Kidney (tissue), 14 donors: ENCODE results near the gene RANBP10. TPM values are rescaled to one million over a fixed set of nuclear protein-coding genes. Genes with fewer than 3 reads are reported as not detected.
A peak's percentile ranks its signal among the peaks of the same experiment; 100 is the strongest.

ENCODE experiments used
- DNase-seq, 5 donors: peaks; one replicate each; pipeline ENCODE4 v3.0.0-alpha.2; 2013 to 2020
- FAIRE-seq: peaks from 2 replicates; lab custom pipeline; 2012; peaks lifted over from hg19 to GRCh38; lab: Jason Lieb, UNC
- H3K27ac ChIP-seq, 2 donors: one replicate each; pipeline ENCODE4 v1.7.0; 2013; ENCODE audit warnings: low read depth in 2 of 2, low read length in 2 of 2, inconsistent platforms in 1 of 2
- H3K27me3 ChIP-seq: one replicate; pipeline ENCODE4 v1.7.1; 2013; ENCODE audit warnings: low read length, inconsistent platforms; ENCODE audit not compliant: control insufficient read depth, insufficient read depth
- H3K36me3 ChIP-seq, 3 donors: one replicate each; pipeline versions ENCODE4 v1.7.0 to v1.7.1; 2013; ENCODE audit warnings: low read length in 3 of 3, control low read depth in 1 of 3, inconsistent platforms in 1 of 3; ENCODE audit not compliant: insufficient read depth in 3 of 3, control insufficient read depth in 2 of 3
- H3K4me1 ChIP-seq, 3 donors: one replicate each; pipeline versions ENCODE4 v1.7.0 to v1.7.1; 2013; ENCODE audit warnings: low read length in 3 of 3, inconsistent platforms in 1 of 3, low read depth in 1 of 3; ENCODE audit not compliant: control insufficient read depth in 2 of 3, insufficient read depth in 2 of 3
- H3K4me3 ChIP-seq, 3 donors: one replicate each; pipeline versions ENCODE4 v1.7.0 to v1.8.1; 2013; ENCODE audit warnings: low read length in 3 of 3, control low read depth in 1 of 3, inconsistent platforms in 1 of 3
- H3K9ac ChIP-seq, 3 donors: one replicate each; pipeline versions ENCODE4 v1.7.0 to v1.7.1; 2013; ENCODE audit warnings: low read length in 3 of 3, control low read depth in 1 of 3, inconsistent platforms in 1 of 3
- H3K9me3 ChIP-seq, 3 donors: one replicate each; pipeline versions ENCODE4 v1.7.0 to v1.7.1; 2013; ENCODE audit warnings: low read length in 3 of 3, control low read depth in 1 of 3, inconsistent platforms in 1 of 3; ENCODE audit not compliant: control insufficient read depth in 2 of 3, insufficient read depth in 1 of 3
- intact Hi-C: fragments of 100-400 bp; cut with DNase I; formaldehyde crosslinking; loops from one replicate; pipeline ENCODE4 v1.11.1; 2022
- polyA plus RNA-seq: library from polyadenylated mRNA; stranded (reverse); fragments of 350-450 nt; fragmentation: Illumina TruSeq; extraction: RNeasy Lipid Tissue Mini Kit (QIAGEN cat#74804); gene quantifications from one replicate; pipeline ENCODE4 v1.2.3, GENCODE V29; 2014; ENCODE audit warnings: low read depth, low replicate concordance; ENCODE audit not compliant: insufficient read depth
- total RNA-seq: library from RNA; stranded (reverse); fragmentation: NEBNext Ultra II Directional; extraction: Animal tissue kit (Norgen Biotek cat#: 25700); gene quantifications from one replicate; pipeline ENCODE4 v1.2.1, GENCODE V29; 2021
- TF ChIP-seq, protein P1 (sequence below): IDR thresholded peaks from 3 replicates; pipeline ENCODE4 v1.5.1; 2012; ENCODE audit warnings: mild to moderate bottlenecking, moderate library complexity, borderline replicate concordance; ENCODE audit not compliant: insufficient read depth; ENCODE audit errors: extremely low read depth
- donor health status: control.
- donor health status: control.
- donor health status: control.
- donor health status: control.
- donor health status: control.
- donor health status: DM: yes; HTN: yes; CAD: no.
- donor health status: Normal renal cell carcinoma (clear cell type).

The RANBP10 gene
- total and polyA plus RNA-seq, 2 donors from 2014 or later = 7.0 to 22.3 TPM

DNA sequence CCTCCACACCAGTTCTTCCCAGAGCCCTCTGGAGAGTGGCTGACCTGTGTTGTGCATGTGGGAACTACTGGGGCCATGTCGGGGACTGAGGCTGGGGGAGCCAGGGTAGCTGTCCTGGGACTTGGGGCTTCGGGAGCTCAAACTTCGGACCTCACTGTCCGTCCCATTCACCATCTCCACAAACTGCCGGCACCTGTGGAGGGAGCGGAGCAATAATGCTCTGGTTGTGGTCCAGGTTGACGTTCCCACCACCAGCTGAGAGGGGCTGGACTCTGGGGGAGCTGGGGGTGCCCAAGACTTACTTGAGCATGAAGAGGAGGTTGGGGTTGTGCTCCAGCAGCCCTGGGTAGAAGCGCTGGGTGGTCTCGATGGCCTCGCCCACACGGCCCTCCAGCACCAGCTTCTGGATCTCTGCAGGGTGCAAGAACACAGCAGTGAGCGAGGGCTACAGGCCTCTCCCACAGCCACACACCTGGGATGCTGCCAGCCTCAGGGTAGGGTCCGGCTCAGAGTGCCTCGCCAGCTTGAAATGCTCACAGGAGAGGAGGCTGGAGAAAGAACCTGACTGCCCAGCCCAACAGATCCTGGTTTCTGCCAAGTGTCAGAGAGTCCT lies 76.6 kb downstream of the RANBP10 start:
- H3K27ac ChIP-seq = no peak overlapping the region
- no peak overlapping the region for H3K4me3 ChIP-seq
- no peak overlapping the region for H3K9ac ChIP-seq
- H3K27me3 ChIP-seq = no peaks in the 10 kb centered on the region
- H3K4me1 ChIP-seq = peaks cover 0 to 4% (median 0%) of the 10 kb centered on the region in 3 donors
- H3K9me3 ChIP-seq = no peaks in the 10 kb centered on the region
- H3K36me3 ChIP-seq = peaks cover 2 to 47% (median 21%) of the 10 kb centered on the region in 3 donors
- DNase-seq (peak in 1 of 5 donors; percentile 50), FAIRE-seq (no peak)
- intact Hi-C loops = no loop called here
- TF ChIP-seq, protein P1, sequence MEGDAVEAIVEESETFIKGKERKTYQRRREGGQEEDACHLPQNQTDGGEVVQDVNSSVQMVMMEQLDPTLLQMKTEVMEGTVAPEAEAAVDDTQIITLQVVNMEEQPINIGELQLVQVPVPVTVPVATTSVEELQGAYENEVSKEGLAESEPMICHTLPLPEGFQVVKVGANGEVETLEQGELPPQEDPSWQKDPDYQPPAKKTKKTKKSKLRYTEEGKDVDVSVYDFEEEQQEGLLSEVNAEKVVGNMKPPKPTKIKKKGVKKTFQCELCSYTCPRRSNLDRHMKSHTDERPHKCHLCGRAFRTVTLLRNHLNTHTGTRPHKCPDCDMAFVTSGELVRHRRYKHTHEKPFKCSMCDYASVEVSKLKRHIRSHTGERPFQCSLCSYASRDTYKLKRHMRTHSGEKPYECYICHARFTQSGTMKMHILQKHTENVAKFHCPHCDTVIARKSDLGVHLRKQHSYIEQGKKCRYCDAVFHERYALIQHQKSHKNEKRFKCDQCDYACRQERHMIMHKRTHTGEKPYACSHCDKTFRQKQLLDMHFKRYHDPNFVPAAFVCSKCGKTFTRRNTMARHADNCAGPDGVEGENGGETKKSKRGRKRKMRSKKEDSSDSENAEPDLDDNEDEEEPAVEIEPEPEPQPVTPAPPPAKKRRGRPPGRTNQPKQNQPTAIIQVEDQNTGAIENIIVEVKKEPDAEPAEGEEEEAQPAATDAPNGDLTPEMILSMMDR = no peak

DNA sequence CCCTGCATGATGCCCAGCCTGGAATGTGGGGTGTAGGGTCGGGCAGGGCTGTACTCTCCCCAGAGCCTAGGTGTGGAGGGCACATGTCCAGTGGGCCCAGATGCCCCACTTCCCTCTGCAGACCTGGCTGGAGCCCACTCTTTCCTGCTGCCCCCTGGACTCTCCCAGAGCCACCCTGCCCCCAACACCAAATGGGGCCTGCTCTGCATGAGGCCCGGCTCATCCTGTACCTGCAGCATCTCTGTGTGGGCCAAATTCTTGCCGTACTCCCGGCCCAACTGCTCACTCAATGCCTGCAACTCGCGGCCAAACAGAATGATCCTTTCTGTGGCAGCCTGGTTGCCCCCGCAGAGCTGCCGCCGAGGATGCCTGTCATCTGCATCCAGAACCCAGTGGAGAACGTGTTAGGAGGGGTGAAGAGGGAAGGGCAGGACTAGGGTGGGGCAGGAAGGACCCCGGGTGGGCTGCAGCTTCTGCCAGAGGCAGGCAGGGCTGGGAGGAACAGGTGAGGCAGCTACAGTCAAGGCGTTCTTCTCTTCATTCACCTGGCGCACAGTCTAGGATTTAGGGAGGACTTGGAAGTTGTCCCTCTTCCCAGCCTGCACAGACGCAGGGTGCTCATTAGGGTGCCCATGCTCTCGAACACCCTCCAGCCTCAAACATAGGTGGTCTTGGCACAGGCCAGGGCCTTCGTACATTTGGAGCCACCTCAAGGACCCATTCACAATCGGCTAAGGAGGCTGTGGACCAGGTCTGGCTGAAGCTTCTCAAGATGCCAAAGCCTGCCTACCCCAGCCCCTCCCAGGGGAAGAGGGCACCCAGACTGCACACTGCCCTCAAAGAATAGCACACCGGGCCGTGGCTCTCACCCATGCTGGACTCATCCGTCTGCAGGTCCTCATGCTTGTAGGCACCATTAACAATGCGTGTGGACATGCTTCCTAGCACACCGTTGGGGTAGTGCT lies 78.6 kb downstream of the RANBP10 start:
- Histone ChIP-seq H3K4me1 (no peaks in the 10 kb centered on the region), H3K9ac (no peak overlapping the region), H3K4me3 (no peak overlapping the region), H3K36me3 (peaks cover 2 to 47% (median 21%) of the 10 kb centered on the region in 3 donors), H3K27ac (no peak overlapping the region), H3K9me3 (no peaks in the 10 kb centered on the region), H3K27me3 (no peaks in the 10 kb centered on the region)
- TF ChIP-seq, protein P1 = no peak
- intact Hi-C loops = no loop called here
- DNase-seq (peak in 1 of 5 donors; percentile 61), FAIRE-seq (no peak)

DNA sequence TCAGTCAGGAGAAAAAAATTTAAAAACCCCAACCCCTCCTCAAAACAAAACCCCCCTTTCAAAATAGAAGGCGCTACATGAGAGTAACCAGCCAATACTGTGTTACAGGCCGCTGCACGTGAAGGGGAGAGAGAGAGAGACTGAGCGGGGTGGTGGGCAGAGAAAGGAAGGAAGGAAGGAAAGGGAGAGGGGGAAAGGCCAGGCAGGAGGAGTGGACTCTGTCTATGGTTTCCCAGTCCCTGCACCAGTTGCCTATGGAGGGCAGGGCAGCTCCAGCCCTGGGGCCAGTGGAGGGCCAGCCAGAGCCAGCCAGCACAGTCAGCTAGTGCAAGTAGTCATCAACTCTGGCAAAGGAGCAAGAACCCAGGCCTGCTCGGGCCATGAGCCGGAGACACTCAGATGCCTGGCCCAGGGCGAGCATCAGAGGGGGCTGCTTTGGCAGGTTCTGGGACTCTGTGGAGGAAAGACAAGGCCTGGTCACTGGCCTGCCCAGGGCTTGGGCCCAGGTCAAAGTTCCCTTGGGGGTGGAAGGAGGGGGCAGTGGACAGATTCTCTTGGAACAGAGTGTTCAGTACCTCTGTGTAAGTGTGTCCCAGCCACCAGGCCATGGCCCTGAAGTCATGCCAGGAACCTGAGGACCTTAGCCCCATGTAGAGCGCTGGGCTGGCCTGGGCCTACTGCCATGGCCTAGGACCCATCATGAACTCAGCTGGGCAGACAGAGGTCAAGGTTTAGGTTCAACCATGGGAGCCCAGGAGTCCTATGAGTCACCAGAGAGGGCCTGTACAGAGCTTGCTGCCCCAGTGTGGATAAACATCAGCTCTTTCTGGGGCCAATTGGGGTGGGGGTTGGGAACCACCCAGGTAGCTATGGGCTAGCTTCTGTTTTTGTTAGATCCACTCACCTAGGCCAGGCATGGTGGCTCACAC lies 80.0 kb downstream of the RANBP10 start:
- no peaks in the 10 kb centered on the region for H3K27me3 ChIP-seq
- DNase-seq (peak in 1 of 5 donors; percentile 61), FAIRE-seq (no peak)
- no peaks in the 10 kb centered on the region for H3K9me3 ChIP-seq
- intact Hi-C loops = no loop called here
- no peak overlapping the region for H3K9ac ChIP-seq
- H3K36me3 ChIP-seq = peaks cover 2 to 37% (median 21%) of the 10 kb centered on the region in 3 donors
- H3K27ac ChIP-seq = no peak overlapping the region
- TF ChIP-seq, protein P1 = no peak
- H3K4me3 ChIP-seq = no peak overlapping the region
- no peaks in the 10 kb centered on the region for H3K4me1 ChIP-seq
